ENCODE measurements around the gene ARHGEF28. TPM values are rescaled to one million over a fixed set of nuclear protein-coding genes. Genes with fewer than 3 reads are reported as not detected.

Gene ARHGEF28
- polyA plus RNA-seq, 1 donor from 2014 or later: not detected

- Histone ChIP-seq H3K27ac (ENCODE audit: low read length) (no peak overlapping the region), H3F3A (ENCODE audit: insufficient read depth, low read length, poor library complexity, severe bottlenecking) (no peaks in the 10 kb centered on the region), H3K27me3 (ENCODE audit: insufficient read depth, low read depth, low read length) (no peaks in the 10 kb centered on the region), H3K9me2 (ENCODE audit: insufficient read depth, low read length) (no peaks in the 10 kb centered on the region), H3K36me3 (ENCODE audit: insufficient read depth, low read length) (no peaks in the 10 kb centered on the region), H2AFZ (ENCODE audit: low read depth, low read length) (no peak overlapping the region), H3K4me2 (ENCODE audit: low read length) (no peak overlapping the region), H3K9me3 (ENCODE audit: low read length) (no peaks in the 10 kb centered on the region), H3K4me3 (ENCODE audit: low read length) (no peak overlapping the region), H3K79me2 (replicated peaks; ENCODE audit: insufficient read depth, low read length) (no peaks in the 10 kb centered on the region), H4K20me1 (ENCODE audit: insufficient read depth) (no peaks in the 10 kb centered on the region), H3K9ac (ENCODE audit: low read length) (no peak overlapping the region)
- no peak for TF ChIP-seq SMC3 (conservative IDR thresholded peaks at IDR 0.05; ENCODE audit: poor library complexity)
- TF ChIP-seq REST (IDR thresholded peaks at IDR 0.05; ENCODE audit: borderline replicate concordance): no peak
- TF ChIP-seq RAD21 (conservative IDR thresholded peaks at IDR 0.05): no peak
- TF ChIP-seq, protein P1, sequence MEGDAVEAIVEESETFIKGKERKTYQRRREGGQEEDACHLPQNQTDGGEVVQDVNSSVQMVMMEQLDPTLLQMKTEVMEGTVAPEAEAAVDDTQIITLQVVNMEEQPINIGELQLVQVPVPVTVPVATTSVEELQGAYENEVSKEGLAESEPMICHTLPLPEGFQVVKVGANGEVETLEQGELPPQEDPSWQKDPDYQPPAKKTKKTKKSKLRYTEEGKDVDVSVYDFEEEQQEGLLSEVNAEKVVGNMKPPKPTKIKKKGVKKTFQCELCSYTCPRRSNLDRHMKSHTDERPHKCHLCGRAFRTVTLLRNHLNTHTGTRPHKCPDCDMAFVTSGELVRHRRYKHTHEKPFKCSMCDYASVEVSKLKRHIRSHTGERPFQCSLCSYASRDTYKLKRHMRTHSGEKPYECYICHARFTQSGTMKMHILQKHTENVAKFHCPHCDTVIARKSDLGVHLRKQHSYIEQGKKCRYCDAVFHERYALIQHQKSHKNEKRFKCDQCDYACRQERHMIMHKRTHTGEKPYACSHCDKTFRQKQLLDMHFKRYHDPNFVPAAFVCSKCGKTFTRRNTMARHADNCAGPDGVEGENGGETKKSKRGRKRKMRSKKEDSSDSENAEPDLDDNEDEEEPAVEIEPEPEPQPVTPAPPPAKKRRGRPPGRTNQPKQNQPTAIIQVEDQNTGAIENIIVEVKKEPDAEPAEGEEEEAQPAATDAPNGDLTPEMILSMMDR (IDR thresholded peaks at IDR 0.05; ENCODE audit: poor library complexity, severe bottlenecking): no peak
- no peak for TF ChIP-seq EZH2 (IDR thresholded peaks at IDR 0.05; ENCODE audit: borderline replicate concordance, insufficient read depth, low read length, poor library complexity, severe bottlenecking)
- no peak for TF ChIP-seq TAF1 (IDR thresholded peaks at IDR 0.05; ENCODE audit: low read depth)
- no peak for TF ChIP-seq MXI1 (conservative IDR thresholded peaks at IDR 0.05; ENCODE audit: poor library complexity, severe bottlenecking)
- no peak for TF ChIP-seq EP300 (conservative IDR thresholded peaks at IDR 0.05; ENCODE audit: poor library complexity, severe bottlenecking)
Observed at GRCh38 chr5:73835726-73836125, 209.7 kb downstream of the ARHGEF28 start.

GRCh38 chr5:73836607-73837006, 210.6 kb downstream of the ARHGEF28 start:
- no peak overlapping the region for H3K9ac ChIP-seq (ENCODE audit: low read length)
- no peaks in the 10 kb centered on the region for H3K9me2 ChIP-seq (ENCODE audit: insufficient read depth, low read length)
- H3K27ac ChIP-seq (ENCODE audit: low read length): no peak overlapping the region
- no peaks in the 10 kb centered on the region for H3F3A ChIP-seq (ENCODE audit: insufficient read depth, low read length, poor library complexity, severe bottlenecking)
- no peaks in the 10 kb centered on the region for H3K9me3 ChIP-seq (ENCODE audit: low read length)
- no peak for TF ChIP-seq TAF1 (IDR thresholded peaks at IDR 0.05; ENCODE audit: low read depth)
- TF ChIP-seq, protein P1 (IDR thresholded peaks at IDR 0.05; ENCODE audit: poor library complexity, severe bottlenecking): no peak
- TF ChIP-seq MXI1 (conservative IDR thresholded peaks at IDR 0.05; ENCODE audit: poor library complexity, severe bottlenecking): no peak
- no peak for TF ChIP-seq REST (IDR thresholded peaks at IDR 0.05; ENCODE audit: borderline replicate concordance)
- no peak for TF ChIP-seq SMC3 (conservative IDR thresholded peaks at IDR 0.05; ENCODE audit: poor library complexity)
- TF ChIP-seq POLR2AphosphoS5 (IDR thresholded peaks at IDR 0.05): no peak
- TF ChIP-seq RAD21 (conservative IDR thresholded peaks at IDR 0.05): no peak
- no peak for TF ChIP-seq EP300 (conservative IDR thresholded peaks at IDR 0.05; ENCODE audit: poor library complexity, severe bottlenecking)
- TF ChIP-seq EZH2 (IDR thresholded peaks at IDR 0.05; ENCODE audit: borderline replicate concordance, insufficient read depth, low read length, poor library complexity, severe bottlenecking): no peak
- H3K36me3 ChIP-seq (ENCODE audit: insufficient read depth, low read length): no peaks in the 10 kb centered on the region
- no peaks in the 10 kb centered on the region for H3K79me2 ChIP-seq (replicated peaks; ENCODE audit: insufficient read depth, low read length)
- H3K4me3 ChIP-seq (ENCODE audit: low read length): no peak overlapping the region
- H3K27me3 ChIP-seq (ENCODE audit: insufficient read depth, low read depth, low read length): no peaks in the 10 kb centered on the region
- no peak overlapping the region for H2AFZ ChIP-seq (ENCODE audit: low read depth, low read length)
- H3K4me2 ChIP-seq (ENCODE audit: low read length): no peak overlapping the region
- H4K20me1 ChIP-seq (ENCODE audit: insufficient read depth): no peaks in the 10 kb centered on the region

All from neural cell (in vitro differentiated cells).